ENCODE data around the gene MB21D2. TPM values are rescaled to one million over a fixed set of nuclear protein-coding genes. Genes with fewer than 3 reads are reported as not detected.

Gene MB21D2
- total RNA-seq, 1 experiment from 2014 or later, result 23.8 TPM

DNA sequence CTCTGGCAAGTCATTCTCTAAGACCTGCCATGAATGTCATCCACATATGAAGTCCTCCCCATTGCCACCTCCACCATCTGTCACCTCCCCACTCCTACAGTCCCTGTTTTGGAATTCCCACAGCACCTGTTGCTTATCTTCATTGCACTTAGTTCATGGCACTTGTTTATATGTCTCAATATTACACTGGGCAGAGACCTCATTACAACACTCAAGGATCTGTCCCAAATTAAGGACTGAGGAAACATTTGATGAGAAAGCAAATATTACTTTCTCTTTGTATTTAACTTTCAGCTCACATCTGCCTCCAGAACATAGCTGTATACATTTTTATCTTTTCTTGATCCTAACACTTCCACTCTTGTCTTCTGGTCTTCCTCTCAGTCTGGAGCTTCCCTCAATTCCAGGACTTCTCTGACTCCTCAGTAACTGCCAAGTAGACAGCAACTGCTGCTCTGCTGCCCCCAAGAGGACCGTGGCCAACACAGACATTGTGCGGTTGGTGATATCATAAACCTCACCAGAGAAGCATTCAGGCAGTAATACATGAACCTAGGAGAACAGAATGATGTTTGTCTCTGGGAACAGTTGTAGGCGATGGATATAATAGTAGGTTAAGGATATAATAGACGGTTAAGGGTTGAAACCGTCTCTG, 145.3 kb downstream of the MB21D2 start:
- H3K27me3 ChIP-seq, result peaks cover 24% of the 10 kb centered on the region
- no peaks in the 10 kb centered on the region for H3K36me3 ChIP-seq
- DNase-seq, result peak; percentile 54
- no peak overlapping the region for H3K4me3 ChIP-seq
- peaks cover 10% of the 10 kb centered on the region for H3K9me3 ChIP-seq

DNA sequence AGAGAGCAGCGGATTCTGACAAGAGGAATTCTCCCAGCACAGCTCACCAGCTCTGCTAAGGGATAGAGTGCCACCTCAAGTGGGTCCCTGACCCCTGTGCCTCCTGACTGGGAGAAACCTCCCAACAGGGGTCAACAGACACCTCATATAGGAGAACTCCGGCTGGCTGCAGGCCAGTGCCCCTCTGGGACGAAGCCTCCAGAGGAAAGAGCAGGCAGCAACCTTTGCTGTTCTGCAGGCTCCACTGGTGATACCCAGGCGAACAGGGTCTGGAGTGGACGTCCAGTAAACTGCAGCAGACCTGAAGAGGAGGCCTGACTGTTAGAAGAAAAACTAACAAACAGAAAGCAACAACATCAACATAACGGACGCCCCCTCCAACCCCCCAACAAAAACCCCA, 159.0 kb downstream of the MB21D2 start:
- H3K36me3 ChIP-seq, result no peaks in the 10 kb centered on the region
- H3K4me3 ChIP-seq, result no peak overlapping the region
- H3K27me3 ChIP-seq, result peaks cover 15% of the 10 kb centered on the region
- no peak for DNase-seq
- no peaks in the 10 kb centered on the region for H3K9me3 ChIP-seq

DNA sequence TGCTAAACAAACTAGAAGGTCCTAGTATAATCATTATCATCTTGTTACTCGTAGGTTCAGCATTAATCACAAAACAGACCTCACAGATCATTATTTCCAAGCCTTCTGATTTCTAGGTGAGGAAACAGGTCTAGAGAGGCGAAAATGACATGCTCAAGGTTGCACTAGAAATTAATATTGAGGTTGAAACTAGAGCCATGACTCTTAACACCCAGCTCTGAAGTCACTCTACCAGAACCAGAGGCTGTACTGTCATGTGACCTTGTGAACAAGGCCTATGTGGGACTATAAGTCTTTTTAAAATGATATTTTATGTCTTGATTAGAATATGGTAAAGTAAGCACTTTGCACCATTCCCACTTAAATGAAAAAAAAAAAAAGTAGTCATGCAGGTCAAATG, 166.5 kb downstream of the MB21D2 start:
- no peak overlapping the region for H3K4me3 ChIP-seq
- peaks cover 6% of the 10 kb centered on the region for H3K27me3 ChIP-seq
- H3K36me3 ChIP-seq, result no peaks in the 10 kb centered on the region
- no peaks in the 10 kb centered on the region for H3K9me3 ChIP-seq
- DNase-seq, result no peak

DNA sequence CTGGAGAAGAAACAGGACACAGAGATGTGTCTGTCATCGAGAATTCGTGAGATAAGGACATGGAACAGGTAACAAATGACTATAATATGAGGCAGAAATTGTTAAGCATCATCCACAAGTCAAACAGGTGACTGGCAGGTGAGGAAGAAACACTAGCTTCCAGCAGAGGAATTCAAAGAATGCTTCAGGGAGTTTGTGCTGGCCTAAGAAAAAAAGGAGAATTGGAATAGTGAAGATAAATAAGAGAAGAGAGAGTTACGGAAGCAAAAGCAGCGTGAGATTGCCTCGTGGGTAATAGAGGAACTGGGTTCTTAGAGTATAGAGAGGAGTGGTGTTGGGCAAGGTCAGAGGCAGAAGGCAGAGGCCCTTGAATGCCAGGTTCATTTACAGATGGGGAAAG, 167.5 kb downstream of the MB21D2 start:
- no peak for DNase-seq
- H3K27me3 ChIP-seq, result peaks cover 4% of the 10 kb centered on the region
- no peak overlapping the region for H3K4me3 ChIP-seq
- no peaks in the 10 kb centered on the region for H3K36me3 ChIP-seq
- no peaks in the 10 kb centered on the region for H3K9me3 ChIP-seq

DNA sequence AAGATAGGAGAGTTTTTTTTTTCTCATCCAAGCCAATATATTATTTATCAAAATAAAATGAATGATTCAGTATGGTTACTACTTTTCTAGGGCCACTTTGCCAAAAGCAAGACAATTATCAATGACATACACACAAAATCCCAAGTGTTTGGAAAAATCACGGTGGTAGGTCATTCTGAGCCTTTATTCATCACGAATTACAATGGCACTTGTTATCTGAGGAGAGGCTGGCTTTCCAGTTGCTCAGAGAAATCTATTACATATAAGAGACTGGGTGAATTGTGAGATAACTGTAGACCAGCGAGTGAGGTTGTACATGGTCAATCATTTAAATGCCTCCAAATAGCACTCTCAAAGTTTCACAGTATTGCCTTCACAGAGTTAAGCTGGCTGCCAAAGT, 169.9 kb downstream of the MB21D2 start:
- no peak for DNase-seq
- no peaks in the 10 kb centered on the region for H3K9me3 ChIP-seq
- H3K36me3 ChIP-seq, result no peaks in the 10 kb centered on the region
- no peak overlapping the region for H3K4me3 ChIP-seq
- H3K27me3 ChIP-seq, result peaks cover 4% of the 10 kb centered on the region

DNA sequence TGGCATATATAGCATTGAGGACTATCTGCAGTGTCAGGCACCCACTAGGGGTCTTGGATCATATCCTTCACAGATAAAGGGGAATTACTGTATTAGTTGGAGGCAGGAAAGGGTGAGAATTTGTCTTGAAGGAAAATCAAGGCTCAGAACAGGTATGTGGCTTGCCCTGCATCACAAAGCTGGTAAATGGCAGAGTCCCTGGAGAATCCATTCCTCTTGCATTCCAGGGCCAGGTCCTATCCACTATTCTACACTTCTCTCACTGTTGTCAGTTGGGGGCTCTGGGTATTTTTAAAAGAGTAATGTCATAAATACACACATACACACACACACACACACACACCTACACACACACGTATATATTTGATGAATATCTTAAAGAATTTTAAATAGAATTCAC, 170.5 kb downstream of the MB21D2 start:
- Histone ChIP-seq H3K27me3 (peaks cover 4% of the 10 kb centered on the region), H3K9me3 (no peaks in the 10 kb centered on the region), H3K4me3 (no peak overlapping the region), H3K36me3 (no peaks in the 10 kb centered on the region)
- no peak for DNase-seq

Other genes with a start within 250 kb of the MB21D2 start
- 0.03 and 0.35 TPM in 2 replicates for gene FGF12, start 190.3 kb downstream of the MB21D2 start, total RNA-seq (2014; rRNA removed; shearing (Covaris generic); ENCODE audit: low replicate concordance)